Measurements from ENCODE around the gene TM4SF5. TPM values are rescaled to one million over a fixed set of nuclear protein-coding genes. Genes with fewer than 3 reads are reported as not detected.

TM4SF5 gene
- total and polyA plus RNA-seq, 2 donors, result 0.18 TPM; not detected in 1

- Histone ChIP-seq H3K36me3 (ENCODE audit: insufficient read depth) (no peaks in the 10 kb centered on the region), H3K4me3 (ENCODE audit: low read depth, low read length) (no peak overlapping the region), H3K4me1 (ENCODE audit: insufficient read depth) (no peaks in the 10 kb centered on the region), H3K27ac (ENCODE audit: low read depth) (no peak overlapping the region)
- no peak for DNase-seq (ENCODE audit: extremely low spot score)
- WGBS, result 77% methylated on average over 3 of the region's 3 CpGs
These were observed 5.5 kb upstream of the TM4SF5 start for GRCh38 chr17:4766201-4766600.

- Histone ChIP-seq H3K4me3 (ENCODE audit: low read depth, low read length) (no peak overlapping the region), H3K27ac (ENCODE audit: low read depth) (no peak overlapping the region)
- no peak for DNase-seq (ENCODE audit: extremely low spot score)
These were observed 5.0 kb upstream of the TM4SF5 start for GRCh38 chr17:4766723-4767122.

GRCh38 chr17:4768298-4768697, 3.4 kb upstream of the TM4SF5 start:
- Histone ChIP-seq H3K36me3 (ENCODE audit: insufficient read depth) (no peaks in the 10 kb centered on the region), H3K4me3 (ENCODE audit: low read depth, low read length) (no peak overlapping the region), H3K4me1 (ENCODE audit: insufficient read depth) (no peaks in the 10 kb centered on the region), H3K27ac (ENCODE audit: low read depth) (no peak overlapping the region)
- 76% methylated on average over 6 of the region's 6 CpGs for WGBS
- no peak for DNase-seq (ENCODE audit: extremely low spot score)

More at GRCh38 chr17:4766723-4767122, 5.0 kb upstream of the TM4SF5 start:
- Histone ChIP-seq H3K36me3 (ENCODE audit: insufficient read depth) (no peaks in the 10 kb centered on the region), H3K4me1 (ENCODE audit: insufficient read depth) (no peaks in the 10 kb centered on the region)
- 82% methylated on average over 9 of the region's 9 CpGs for WGBS

GRCh38 chr17:4769628-4770027, 2.1 kb upstream of the TM4SF5 start:
- H3K27ac ChIP-seq (ENCODE audit: low read depth), result no peak overlapping the region
- no peaks in the 10 kb centered on the region for H3K36me3 ChIP-seq (ENCODE audit: insufficient read depth)
- no peak for DNase-seq (ENCODE audit: extremely low spot score)
- no peak overlapping the region for H3K4me3 ChIP-seq (ENCODE audit: low read depth, low read length)
- WGBS, result 88% methylated on average over 2 of the region's 2 CpGs
- H3K4me1 ChIP-seq (ENCODE audit: insufficient read depth), result no peaks in the 10 kb centered on the region

GRCh38 chr17:4772235-4772613, 538 bp downstream of the TM4SF5 start:
- no peak for DNase-seq (ENCODE audit: extremely low spot score)
- Histone ChIP-seq H3K4me1 (ENCODE audit: insufficient read depth) (no peaks in the 10 kb centered on the region), H3K4me3 (ENCODE audit: low read depth, low read length) (no peak overlapping the region), H3K36me3 (ENCODE audit: insufficient read depth) (no peaks in the 10 kb centered on the region), H3K27ac (ENCODE audit: low read depth) (no peak overlapping the region)
- 63% methylated on average over 10 of the region's 10 CpGs for WGBS

- Histone ChIP-seq H3K4me3 (ENCODE audit: low read depth, low read length) (no peak overlapping the region), H3K4me1 (ENCODE audit: insufficient read depth) (no peaks in the 10 kb centered on the region), H3K36me3 (ENCODE audit: insufficient read depth) (no peaks in the 10 kb centered on the region), H3K27ac (ENCODE audit: low read depth) (no peak overlapping the region)
- 58% methylated on average over 9 of the region's 9 CpGs for WGBS
- no peak for DNase-seq (ENCODE audit: extremely low spot score)
These were observed 6.5 kb downstream of the TM4SF5 start for GRCh38 chr17:4777969-4778760.

- DNase-seq (ENCODE audit: extremely low spot score), result no peak
- no peak overlapping the region for H3K27ac ChIP-seq (ENCODE audit: low read depth)
- 79% methylated on average over 11 of the region's 11 CpGs for WGBS
- no peak overlapping the region for H3K4me3 ChIP-seq (ENCODE audit: low read depth, low read length)
- no peaks in the 10 kb centered on the region for H3K4me1 ChIP-seq (ENCODE audit: insufficient read depth)
- H3K36me3 ChIP-seq (ENCODE audit: insufficient read depth), result no peaks in the 10 kb centered on the region
These were observed 8.8 kb downstream of the TM4SF5 start for GRCh38 chr17:4780325-4780955.

- no peak overlapping the region for H3K27ac ChIP-seq (ENCODE audit: low read depth)
- H3K4me1 ChIP-seq (ENCODE audit: insufficient read depth), result no peaks in the 10 kb centered on the region
- H3K36me3 ChIP-seq (ENCODE audit: insufficient read depth), result no peaks in the 10 kb centered on the region
- no peak overlapping the region for H3K4me3 ChIP-seq (ENCODE audit: low read depth, low read length)
- WGBS, result 29% methylated on average over 28 of the region's 28 CpGs
- DNase-seq (ENCODE audit: extremely low spot score), result no peak
These were observed 11.0 kb downstream of the TM4SF5 start for GRCh38 chr17:4782652-4783051.

- Histone ChIP-seq H3K4me3 (ENCODE audit: low read depth, low read length) (peak overlapping the region; percentile 9), H3K36me3 (ENCODE audit: insufficient read depth) (no peaks in the 10 kb centered on the region), H3K27ac (ENCODE audit: low read depth) (no peak overlapping the region), H3K4me1 (ENCODE audit: insufficient read depth) (no peaks in the 10 kb centered on the region)
- DNase-seq (ENCODE audit: extremely low spot score), result no peak
- 9% methylated on average over 61 of the region's 61 CpGs for WGBS
These were observed 13.8 kb downstream of the TM4SF5 start for GRCh38 chr17:4785311-4786105.

GRCh38 chr17:4786106-4786511, 14.4 kb downstream of the TM4SF5 start, which contains the start of gene VMO1:
Gene VMO1 (minus strand): TSS chr17:4786364. CDS start chr17:4786352, 12 bp downstream.
- no peaks in the 10 kb centered on the region for H3K36me3 ChIP-seq (ENCODE audit: insufficient read depth)
- no peak within 1 kb of the TSS for H3K27ac ChIP-seq (ENCODE audit: low read depth)
- H3K4me1 ChIP-seq (ENCODE audit: insufficient read depth), result no peaks in the 10 kb centered on the region
- peak within 1 kb of the TSS; percentile 9 for H3K4me3 ChIP-seq (ENCODE audit: low read depth, low read length)
- 5% methylated on average over 24 of the region's 24 CpGs for WGBS
- DNase-seq (ENCODE audit: extremely low spot score), result no peak

- Histone ChIP-seq H3K4me1 (ENCODE audit: insufficient read depth) (no peaks in the 10 kb centered on the region), H3K27ac (ENCODE audit: low read depth) (no peak overlapping the region)
These were observed 14.8 kb downstream of the TM4SF5 start for GRCh38 chr17:4786516-4786915.

GRCh38 chr17:4788159-4788806, 16.6 kb downstream of the TM4SF5 start:
- no peaks in the 10 kb centered on the region for H3K4me1 ChIP-seq (ENCODE audit: insufficient read depth)
- 78% methylated on average over 14 of the region's 14 CpGs for WGBS
- DNase-seq (ENCODE audit: extremely low spot score), result no peak
- no peak overlapping the region for H3K27ac ChIP-seq (ENCODE audit: low read depth)
- H3K36me3 ChIP-seq (ENCODE audit: insufficient read depth), result no peaks in the 10 kb centered on the region
- no peak overlapping the region for H3K4me3 ChIP-seq (ENCODE audit: low read depth, low read length)

More at GRCh38 chr17:4786516-4786915, 14.8 kb downstream of the TM4SF5 start:
- peak overlapping the region; percentile 9 for H3K4me3 ChIP-seq (ENCODE audit: low read depth, low read length)
- no peak for DNase-seq (ENCODE audit: extremely low spot score)
- no peaks in the 10 kb centered on the region for H3K36me3 ChIP-seq (ENCODE audit: insufficient read depth)
- WGBS, result 5% methylated on average over 6 of the region's 6 CpGs
